Effector memory CD4-positive, alpha-beta T cell (primary cell): ENCODE data around the gene ANK3.

ENCODE experiments used
- DNase-seq, 3 donors: peaks; one replicate each; pipeline ENCODE4 v3.0.0-alpha.2; 2020
- H3K27ac ChIP-seq: 2 replicates; pipeline ENCODE4 v1.7.0; 2013; ENCODE audit warnings: mild to moderate bottlenecking, low read length, moderate library complexity; ENCODE audit not compliant: insufficient read depth, poor library complexity, severe bottlenecking
- H3K27me3 ChIP-seq: replicated peaks from 2 replicates; pipeline ENCODE4 v1.7.0; 2013; ENCODE audit warnings: mild to moderate bottlenecking, low read length; ENCODE audit not compliant: insufficient read depth, control insufficient read depth, poor library complexity, severe bottlenecking
- H3K36me3 ChIP-seq: 2 replicates; pipeline ENCODE4 v1.7.0; 2013; ENCODE audit warnings: mild to moderate bottlenecking, low read length, moderate library complexity; ENCODE audit not compliant: control insufficient read depth, insufficient read depth
- H3K4me1 ChIP-seq: 2 replicates; pipeline ENCODE4 v1.7.0; 2013; ENCODE audit warnings: low read length, mild to moderate bottlenecking; ENCODE audit not compliant: control insufficient read depth, insufficient read depth, poor library complexity, severe bottlenecking
- H3K4me3 ChIP-seq: 2 replicates; pipeline ENCODE4 v1.7.0; 2013; ENCODE audit warnings: low read length, low read depth, mild to moderate bottlenecking; ENCODE audit not compliant: insufficient read depth, poor library complexity, severe bottlenecking
- H3K9me3 ChIP-seq: 2 replicates; pipeline ENCODE4 v1.7.0; 2013; ENCODE audit warnings: mild to moderate bottlenecking, low read length, moderate library complexity; ENCODE audit not compliant: control insufficient read depth

Gene ANK3

DNA sequence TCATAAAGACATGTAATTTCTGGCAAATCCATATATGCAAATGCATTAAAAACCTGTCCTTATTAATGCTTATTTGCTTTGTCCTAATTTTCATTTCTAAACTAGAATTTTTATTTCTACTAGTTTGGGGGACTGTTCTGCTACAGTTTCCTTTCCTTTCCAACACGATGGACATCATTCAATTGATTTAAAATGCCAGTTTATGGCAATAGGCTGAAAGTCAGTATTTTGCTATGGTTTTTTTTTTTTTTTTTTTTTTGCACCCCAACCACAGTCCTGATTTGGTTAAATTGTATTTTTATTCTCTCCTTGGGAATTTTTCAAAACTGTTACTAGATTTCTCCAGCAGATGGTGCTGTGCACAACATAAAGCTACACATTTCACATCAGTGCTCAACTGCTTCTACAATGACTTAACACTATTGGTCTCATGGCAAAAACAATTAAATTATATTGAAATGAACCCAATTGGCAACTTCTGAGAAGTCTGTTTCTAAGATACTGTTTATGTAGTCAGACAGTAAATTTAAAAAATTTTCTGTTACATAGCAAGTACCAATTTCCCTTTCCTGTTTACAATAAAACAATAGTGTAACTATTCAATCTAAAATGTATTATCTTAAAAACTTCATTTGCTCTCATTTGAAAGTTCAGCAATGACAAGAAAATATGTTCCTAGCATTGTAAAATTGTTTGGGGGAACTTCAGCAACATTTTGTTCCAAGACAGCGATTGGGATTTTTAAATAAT lies 289.5 kb downstream of the ANK3 start:
- Histone ChIP-seq H3K27ac (no peak overlapping the region), H3K27me3 (no peaks in the 10 kb centered on the region), H3K4me3 (no peak overlapping the region), H3K9me3 (no peaks in the 10 kb centered on the region), H3K4me1 (no peaks in the 10 kb centered on the region), H3K36me3 (peaks cover 3% of the 10 kb centered on the region)
- DNase-seq, result no peak

GRCh38 chr10:60098677-60099601 lies 290.7 kb downstream of the ANK3 start:
- Histone ChIP-seq H3K9me3 (no peaks in the 10 kb centered on the region), H3K4me3 (no peak overlapping the region), H3K36me3 (peaks cover 3% of the 10 kb centered on the region), H3K27me3 (no peaks in the 10 kb centered on the region), H3K4me1 (no peaks in the 10 kb centered on the region), H3K27ac (no peak overlapping the region)
- no peak for DNase-seq

GRCh38 chr10:60096761-60097513 lies 292.7 kb downstream of the ANK3 start:
- no peaks in the 10 kb centered on the region for H3K4me1 ChIP-seq
- H3K27me3 ChIP-seq, result no peaks in the 10 kb centered on the region
- no peaks in the 10 kb centered on the region for H3K9me3 ChIP-seq
- H3K27ac ChIP-seq, result no peak overlapping the region
- H3K36me3 ChIP-seq, result peaks cover 3% of the 10 kb centered on the region
- no peak overlapping the region for H3K4me3 ChIP-seq
- DNase-seq, result no peak

DNA sequence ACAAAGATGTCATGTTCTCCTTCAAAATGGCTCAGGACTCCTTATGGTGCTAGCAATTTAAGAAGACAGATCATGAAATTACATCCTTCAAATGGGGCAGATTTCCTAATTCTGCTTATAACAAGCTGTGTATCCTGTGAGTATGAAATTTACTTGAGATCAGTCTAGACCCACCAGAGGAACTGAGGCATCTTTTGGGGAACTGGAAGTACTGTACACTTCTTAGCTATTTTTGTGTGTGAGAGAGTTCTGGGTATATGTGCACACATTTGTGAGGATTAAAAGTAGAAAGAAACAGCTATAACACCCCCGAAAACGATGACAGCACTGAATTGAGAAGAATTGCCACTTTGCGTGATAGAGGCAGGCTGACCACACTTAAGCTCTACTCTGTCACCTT lies 296.4 kb downstream of the ANK3 start:
- Histone ChIP-seq H3K9me3 (no peaks in the 10 kb centered on the region), H3K4me3 (no peak overlapping the region), H3K27ac (no peak overlapping the region), H3K27me3 (no peaks in the 10 kb centered on the region), H3K36me3 (peaks cover 3% of the 10 kb centered on the region), H3K4me1 (no peaks in the 10 kb centered on the region)
- no peak for DNase-seq

GRCh38 chr10:60086862-60087261 lies 302.8 kb downstream of the ANK3 start:
- Histone ChIP-seq H3K4me3 (no peak overlapping the region), H3K9me3 (no peaks in the 10 kb centered on the region), H3K27ac (no peak overlapping the region), H3K27me3 (no peaks in the 10 kb centered on the region), H3K36me3 (peaks cover 15% of the 10 kb centered on the region), H3K4me1 (no peaks in the 10 kb centered on the region)
- DNase-seq, result no peak

DNA sequence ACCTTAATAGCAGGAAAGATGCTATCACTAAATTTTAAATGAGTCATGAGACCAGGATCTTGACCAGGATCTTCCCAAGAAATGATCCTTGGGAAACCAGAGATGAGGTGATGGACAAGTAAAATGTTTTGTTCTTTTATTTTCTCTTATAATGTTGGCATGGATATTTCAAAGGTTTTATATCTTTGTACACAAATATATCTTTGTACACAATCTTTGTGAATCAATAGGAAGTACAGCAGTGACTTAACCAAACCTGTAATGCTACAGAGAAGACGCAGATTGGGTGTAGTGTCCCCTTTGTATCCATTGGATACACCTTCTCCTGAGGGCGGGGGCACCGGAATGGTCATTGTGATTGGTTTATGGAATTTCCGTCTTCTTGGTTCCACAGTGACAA lies 303.3 kb downstream of the ANK3 start:
- Histone ChIP-seq H3K27ac (no peak overlapping the region), H3K9me3 (no peaks in the 10 kb centered on the region), H3K36me3 (peaks cover 16% of the 10 kb centered on the region), H3K4me1 (no peaks in the 10 kb centered on the region), H3K4me3 (no peak overlapping the region), H3K27me3 (no peaks in the 10 kb centered on the region)
- DNase-seq, result no peak

GRCh38 chr10:60082744-60083344 lies 306.8 kb downstream of the ANK3 start:
- Histone ChIP-seq H3K4me1 (no peaks in the 10 kb centered on the region), H3K9me3 (no peaks in the 10 kb centered on the region), H3K27ac (no peak overlapping the region), H3K4me3 (no peak overlapping the region), H3K27me3 (no peaks in the 10 kb centered on the region), H3K36me3 (peaks cover 19% of the 10 kb centered on the region)
- no peak for DNase-seq

DNA sequence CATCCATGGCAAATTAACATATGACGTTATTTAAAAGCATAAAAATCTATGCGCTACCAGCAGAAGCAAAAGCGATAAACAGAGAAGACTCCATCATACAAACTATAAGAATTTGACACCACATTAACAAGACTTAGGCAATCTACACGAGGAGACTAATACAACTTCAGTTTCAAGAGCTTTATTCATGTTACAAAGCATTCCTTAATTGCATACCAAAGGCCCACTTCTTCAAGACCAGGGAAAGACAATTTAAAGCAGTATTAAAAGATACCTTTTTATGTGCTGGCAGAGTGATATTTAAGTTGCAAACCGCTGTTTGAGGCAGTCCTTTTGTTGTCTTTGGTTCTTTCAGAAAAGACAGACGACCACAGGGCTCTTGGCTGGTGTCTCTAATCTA lies 307.3 kb downstream of the ANK3 start:
- Histone ChIP-seq H3K9me3 (no peaks in the 10 kb centered on the region), H3K4me1 (no peaks in the 10 kb centered on the region), H3K4me3 (no peak overlapping the region), H3K27ac (no peak overlapping the region), H3K36me3 (peaks cover 17% of the 10 kb centered on the region), H3K27me3 (no peaks in the 10 kb centered on the region)
- DNase-seq, result no peak

- Histone ChIP-seq H3K4me3 (no peak overlapping the region), H3K27me3 (no peaks in the 10 kb centered on the region), H3K36me3 (peaks cover 32% of the 10 kb centered on the region), H3K27ac (no peak overlapping the region), H3K9me3 (no peaks in the 10 kb centered on the region), H3K4me1 (no peaks in the 10 kb centered on the region)
- DNase-seq, result no peak
Observed at GRCh38 chr10:60073781-60074656, 315.7 kb downstream of the ANK3 start.
